ENCODE results near the gene SLC25A31.

SLC25A31 gene

DNA sequence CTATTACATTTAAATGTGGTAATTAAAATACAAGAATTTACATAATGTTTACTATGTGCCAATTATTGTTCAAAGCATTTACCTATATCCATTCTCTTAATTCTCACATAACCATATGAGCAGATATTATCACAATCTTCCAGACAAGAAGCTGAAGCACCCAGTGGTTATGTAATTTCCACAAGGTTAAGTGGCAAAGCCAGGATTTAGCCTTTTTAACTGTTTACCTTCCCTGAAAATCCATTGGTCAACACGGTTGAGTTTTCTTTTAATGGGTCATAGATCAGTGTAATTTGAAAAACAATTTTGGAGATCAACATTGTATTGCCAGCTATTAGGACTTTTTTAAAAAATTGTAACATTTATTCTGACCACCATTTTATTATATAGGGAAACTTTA lies 63.3 kb downstream of the SLC25A31 start:
- H2AK5ac ChIP-seq (ENCODE audit: low read depth, low read length): no peak overlapping the region
- no peak overlapping the region for H3K4ac ChIP-seq (ENCODE audit: low read length)
- H3K14ac ChIP-seq (ENCODE audit: low read length): no peak overlapping the region
- DNase-seq (ENCODE audit: low spot score): no peak
- H3K79me1 ChIP-seq (ENCODE audit: low read depth, low read length): no peaks in the 10 kb centered on the region
- H4K8ac ChIP-seq (ENCODE audit: low read depth, low read length): no peak overlapping the region
- H2BK5ac ChIP-seq (ENCODE audit: low read length): no peak overlapping the region
- no peak overlapping the region for H3K27ac ChIP-seq (replicated peaks; ENCODE audit: low read length)
- no peak overlapping the region for H3K23ac ChIP-seq (ENCODE audit: low read depth, low read length, poor library complexity)
- H3K4me3 ChIP-seq (ENCODE audit: low read length in 2 of 2): no peak overlapping the region
- no peak overlapping the region for H2BK120ac ChIP-seq (ENCODE audit: low read depth, low read length)
- no peaks in the 10 kb centered on the region for H3K4me1 ChIP-seq (ENCODE audit: control insufficient read depth in 2 of 2, insufficient read depth in 1 of 2, low read depth in 1 of 2, low read length in 2 of 2)
- WGBS, 2 donors (ENCODE audit: extremely low coverage in 2 of 2, insufficient read length in 2 of 2, insufficient replicate concordance in 1 of 2): no CpG with 5 or more reads among the region's 1 CpG
- no peak overlapping the region for H3K9ac ChIP-seq (ENCODE audit: low read depth, low read length, poor library complexity)
- H3K18ac ChIP-seq (ENCODE audit: low read length): no peak overlapping the region
- no peaks in the 10 kb centered on the region for H3K27me3 ChIP-seq (ENCODE audit: control insufficient read depth in 3 of 3, insufficient read depth in 3 of 3, low read depth in 1 of 3, low read length in 3 of 3)
- no peak overlapping the region for H4K91ac ChIP-seq (ENCODE audit: low read depth, low read length, poor library complexity)
- H2BK15ac ChIP-seq (ENCODE audit: low read length): no peak overlapping the region
- H3K9me3 ChIP-seq (replicated peaks in 1 of 2; ENCODE audit: control insufficient read depth in 2 of 2, insufficient read depth in 1 of 2, low read depth in 1 of 2, low read length in 2 of 2): peaks cover 0 to 3% of the 10 kb centered on the region in 2 donors
- no peak overlapping the region for H2AFZ ChIP-seq (ENCODE audit: low read length)
- H3K4me2 ChIP-seq (ENCODE audit: insufficient read depth, low read length, poor library complexity, severe bottlenecking): no peak overlapping the region
- peaks cover 0 to 13% of the 10 kb centered on the region in 2 donors for H3K36me3 ChIP-seq (replicated peaks in 1 of 2; ENCODE audit: control insufficient read depth in 2 of 2, insufficient read depth in 2 of 2, low read length in 2 of 2)
- H2BK12ac ChIP-seq (ENCODE audit: low read length): no peak overlapping the region

DNA sequence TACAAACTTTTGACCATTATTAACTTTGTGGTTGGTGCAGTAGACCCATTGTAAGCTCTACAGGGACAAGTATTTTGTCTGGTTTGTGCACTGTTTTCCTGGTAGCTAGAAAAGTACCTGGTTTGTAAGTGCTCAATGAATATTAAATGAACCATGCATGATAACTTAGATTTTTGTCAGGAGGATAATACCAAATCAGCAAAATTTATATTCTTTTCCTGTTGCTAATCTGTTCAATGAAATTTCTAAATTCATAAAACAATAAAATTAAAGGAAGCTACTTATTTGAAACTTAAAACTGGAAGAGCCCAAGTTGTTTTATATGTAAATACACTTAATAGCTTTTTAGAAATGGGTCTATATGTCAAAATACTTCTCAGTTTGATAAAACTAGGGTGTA lies 69.5 kb downstream of the SLC25A31 start:
- Histone ChIP-seq H3K9ac (ENCODE audit: low read depth, low read length, poor library complexity) (no peak overlapping the region), H3K27me3 (ENCODE audit: control insufficient read depth in 3 of 3, insufficient read depth in 3 of 3, low read depth in 1 of 3, low read length in 3 of 3) (no peaks in the 10 kb centered on the region), H3K4ac (ENCODE audit: low read length) (no peak overlapping the region), H2AK5ac (ENCODE audit: low read depth, low read length) (no peak overlapping the region), H3K4me1 (ENCODE audit: control insufficient read depth in 2 of 2, insufficient read depth in 1 of 2, low read depth in 1 of 2, low read length in 2 of 2) (no peaks in the 10 kb centered on the region), H2AFZ (ENCODE audit: low read length) (no peak overlapping the region), H3K4me2 (ENCODE audit: insufficient read depth, low read length, poor library complexity, severe bottlenecking) (no peak overlapping the region), H3K27ac (replicated peaks; ENCODE audit: low read length) (no peak overlapping the region), H3K9me3 (replicated peaks in 1 of 2; ENCODE audit: control insufficient read depth in 2 of 2, insufficient read depth in 1 of 2, low read depth in 1 of 2, low read length in 2 of 2) (no peaks in the 10 kb centered on the region), H3K18ac (ENCODE audit: low read length) (no peak overlapping the region), H2BK5ac (ENCODE audit: low read length) (no peak overlapping the region), H3K79me1 (ENCODE audit: low read depth, low read length) (no peaks in the 10 kb centered on the region), H2BK120ac (ENCODE audit: low read depth, low read length) (no peak overlapping the region), H2BK15ac (ENCODE audit: low read length) (no peak overlapping the region), H3K36me3 (replicated peaks in 1 of 2; ENCODE audit: control insufficient read depth in 2 of 2, insufficient read depth in 2 of 2, low read length in 2 of 2) (peaks cover 0 to 67% of the 10 kb centered on the region in 2 donors), H3K23ac (ENCODE audit: low read depth, low read length, poor library complexity) (no peak overlapping the region), H3K4me3 (ENCODE audit: low read length in 2 of 2) (no peak overlapping the region), H2BK12ac (ENCODE audit: low read length) (no peak overlapping the region), H4K8ac (ENCODE audit: low read depth, low read length) (no peak overlapping the region), H3K14ac (ENCODE audit: low read length) (no peak overlapping the region), H4K91ac (ENCODE audit: low read depth, low read length, poor library complexity) (no peak overlapping the region)
- DNase-seq (ENCODE audit: low spot score): no peak

DNA sequence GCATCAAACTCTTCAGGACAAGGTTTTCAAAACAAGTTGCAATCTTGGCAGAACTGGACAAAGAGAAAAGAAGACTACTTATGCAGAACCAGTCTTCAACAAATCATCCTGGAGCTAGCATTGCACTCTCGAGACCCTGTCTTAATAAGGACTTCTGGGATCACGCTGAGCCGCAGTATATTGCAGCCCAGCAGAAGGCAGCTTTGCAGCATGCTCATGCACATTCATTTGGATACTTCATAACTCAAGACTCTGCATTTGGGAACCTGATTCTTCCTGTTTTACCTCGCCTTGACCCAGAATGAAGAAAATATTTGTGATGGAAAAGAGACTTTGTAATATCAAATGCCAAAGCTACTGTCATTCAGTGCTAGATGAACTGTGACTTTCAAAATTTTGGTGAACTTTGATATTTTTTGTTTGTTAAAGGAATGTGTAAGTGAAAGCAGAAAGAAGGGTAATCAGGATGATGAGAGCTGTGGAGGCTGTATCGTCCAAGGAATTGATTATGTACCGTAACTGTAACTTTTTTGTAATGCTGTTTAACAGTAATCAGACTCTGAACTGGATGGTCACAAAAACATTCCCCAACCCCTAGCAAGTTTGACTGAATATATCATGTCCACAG lies 79.1 kb downstream of the SLC25A31 start:
- H3K27me3 ChIP-seq (ENCODE audit: control insufficient read depth in 3 of 3, insufficient read depth in 3 of 3, low read depth in 1 of 3, low read length in 3 of 3): no peaks in the 10 kb centered on the region

DNA sequence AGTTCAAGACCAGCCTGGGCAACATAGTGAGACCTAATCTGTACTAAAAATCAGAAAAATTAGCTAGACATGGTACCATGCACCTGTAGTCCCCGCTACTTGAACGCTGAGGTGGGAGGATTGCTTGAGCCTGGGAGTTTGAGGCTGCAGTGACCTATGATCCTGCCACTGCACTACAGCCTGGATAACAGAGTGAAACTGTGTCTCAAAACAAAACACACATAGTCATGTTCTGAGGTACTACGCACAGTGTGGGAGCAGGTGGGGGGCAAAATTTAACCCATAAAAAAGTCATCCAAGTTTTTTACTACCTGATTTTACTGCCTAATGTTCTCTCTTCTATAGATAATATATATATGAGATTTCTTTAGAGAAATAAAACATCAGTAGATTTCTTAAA lies 80.4 kb downstream of the SLC25A31 start:
- WGBS, 2 donors (ENCODE audit: extremely low coverage in 2 of 2, insufficient read length in 2 of 2, insufficient replicate concordance in 1 of 2): no CpG with 5 or more reads among the region's 3 CpGs
- no peak overlapping the region for H3K4me3 ChIP-seq (ENCODE audit: low read length in 2 of 2)
- no peak overlapping the region for H3K14ac ChIP-seq (ENCODE audit: low read length)
- H3K4me1 ChIP-seq (ENCODE audit: control insufficient read depth in 2 of 2, insufficient read depth in 1 of 2, low read depth in 1 of 2, low read length in 2 of 2): no peaks in the 10 kb centered on the region
- H3K36me3 ChIP-seq (replicated peaks in 1 of 2; ENCODE audit: control insufficient read depth in 2 of 2, insufficient read depth in 2 of 2, low read length in 2 of 2): peaks cover 0 to 64% of the 10 kb centered on the region in 2 donors
- H3K18ac ChIP-seq (ENCODE audit: low read length): no peak overlapping the region
- H2BK12ac ChIP-seq (ENCODE audit: low read length): no peak overlapping the region
- H2BK120ac ChIP-seq (ENCODE audit: low read depth, low read length): no peak overlapping the region
- H4K91ac ChIP-seq (ENCODE audit: low read depth, low read length, poor library complexity): no peak overlapping the region
- no peak overlapping the region for H2AK5ac ChIP-seq (ENCODE audit: low read depth, low read length)
- no peaks in the 10 kb centered on the region for H3K9me3 ChIP-seq (replicated peaks in 1 of 2; ENCODE audit: control insufficient read depth in 2 of 2, insufficient read depth in 1 of 2, low read depth in 1 of 2, low read length in 2 of 2)
- H4K8ac ChIP-seq (ENCODE audit: low read depth, low read length): no peak overlapping the region
- DNase-seq (ENCODE audit: low spot score): no peak
- no peak overlapping the region for H2AFZ ChIP-seq (ENCODE audit: low read length)
- H3K79me1 ChIP-seq (ENCODE audit: low read depth, low read length): no peaks in the 10 kb centered on the region
- no peak overlapping the region for H3K9ac ChIP-seq (ENCODE audit: low read depth, low read length, poor library complexity)
- no peaks in the 10 kb centered on the region for H3K27me3 ChIP-seq (ENCODE audit: control insufficient read depth in 3 of 3, insufficient read depth in 3 of 3, low read depth in 1 of 3, low read length in 3 of 3)
- H3K23ac ChIP-seq (ENCODE audit: low read depth, low read length, poor library complexity): no peak overlapping the region
- no peak overlapping the region for H2BK15ac ChIP-seq (ENCODE audit: low read length)
- no peak overlapping the region for H3K4me2 ChIP-seq (ENCODE audit: insufficient read depth, low read length, poor library complexity, severe bottlenecking)
- H3K27ac ChIP-seq (replicated peaks; ENCODE audit: low read length): no peak overlapping the region
- no peak overlapping the region for H3K4ac ChIP-seq (ENCODE audit: low read length)
- no peak overlapping the region for H2BK5ac ChIP-seq (ENCODE audit: low read length)

More for the DNA sequence above, 79.1 kb downstream of the SLC25A31 start:
- no peak overlapping the region for H2BK5ac ChIP-seq (ENCODE audit: low read length)
- H2AFZ ChIP-seq (ENCODE audit: low read length): no peak overlapping the region
- H2BK15ac ChIP-seq (ENCODE audit: low read length): no peak overlapping the region
- no peak overlapping the region for H3K14ac ChIP-seq (ENCODE audit: low read length)
- H3K4ac ChIP-seq (ENCODE audit: low read length): no peak overlapping the region
- no peak overlapping the region for H3K4me3 ChIP-seq (ENCODE audit: low read length in 2 of 2)
- H3K23ac ChIP-seq (ENCODE audit: low read depth, low read length, poor library complexity): no peak overlapping the region
- H3K4me1 ChIP-seq (ENCODE audit: control insufficient read depth in 2 of 2, insufficient read depth in 1 of 2, low read depth in 1 of 2, low read length in 2 of 2): no peaks in the 10 kb centered on the region
- no peak overlapping the region for H3K9ac ChIP-seq (ENCODE audit: low read depth, low read length, poor library complexity)
- peaks cover 0 to 73% of the 10 kb centered on the region in 2 donors for H3K36me3 ChIP-seq (replicated peaks in 1 of 2; ENCODE audit: control insufficient read depth in 2 of 2, insufficient read depth in 2 of 2, low read length in 2 of 2)
- no peaks in the 10 kb centered on the region for H3K79me1 ChIP-seq (ENCODE audit: low read depth, low read length)
- no peak overlapping the region for H2BK120ac ChIP-seq (ENCODE audit: low read depth, low read length)
- H2AK5ac ChIP-seq (ENCODE audit: low read depth, low read length): no peak overlapping the region
- H4K8ac ChIP-seq (ENCODE audit: low read depth, low read length): no peak overlapping the region
- no peaks in the 10 kb centered on the region for H3K9me3 ChIP-seq (replicated peaks in 1 of 2; ENCODE audit: control insufficient read depth in 2 of 2, insufficient read depth in 1 of 2, low read depth in 1 of 2, low read length in 2 of 2)
- no peak overlapping the region for H4K91ac ChIP-seq (ENCODE audit: low read depth, low read length, poor library complexity)
- H3K27ac ChIP-seq (replicated peaks; ENCODE audit: low read length): no peak overlapping the region
- DNase-seq (ENCODE audit: low spot score): no peak
- no peak overlapping the region for H2BK12ac ChIP-seq (ENCODE audit: low read length)
- no peak overlapping the region for H3K18ac ChIP-seq (ENCODE audit: low read length)
- WGBS, 2 donors (ENCODE audit: extremely low coverage in 2 of 2, insufficient read length in 2 of 2, insufficient replicate concordance in 1 of 2): no CpG with 5 or more reads among the region's 6 CpGs
- no peak overlapping the region for H3K4me2 ChIP-seq (ENCODE audit: insufficient read depth, low read length, poor library complexity, severe bottlenecking)
